HCT116 (cell line): Measurements from ENCODE around the gene SCN4A. TPM values are rescaled to one million over a fixed set of nuclear protein-coding genes. Genes with fewer than 3 reads are reported as not detected.
"Not testable (repeated sequence)": the region's sequence is repeated elsewhere in the genome, so short reads cannot be mapped to it uniquely, and the experiment has no call there.

Experiments
- ATAC-seq: fragments of 200-7000 bp; cut with Tn5 transposase; 2 replicates; pipeline ENCODE4 v1.9.1; 2020; ENCODE audit warnings: mild to moderate bottlenecking, moderate library complexity
- BruUV-seq: library from RNA; stranded (reverse); fragments of 400-500 nt; replicated peaks from 2 replicates; lab custom pipeline; 2021; lab: Mats Ljungman, UMichigan
- CTCF ChIA-PET: fragments of 300-600 bp; sonication (Branson Sonifier 250); formaldehyde crosslinking; loops from one replicate; lab custom pipeline; 2021; ENCODE audit warnings: antibody characterized with exemption; lab: Charles Lee
- POLR2A ChIA-PET: fragments of 300-600, 350-600 bp; sonication (Branson Sonifier 250); formaldehyde crosslinking; loops from one replicate; lab custom pipeline; 2021; ENCODE audit warnings: antibody characterized with exemption; lab: Charles Lee
- RAD21 ChIA-PET, 2 experiments: fragments of 300-600 bp; sonication (Branson Sonifier 250); formaldehyde crosslinking; loops; one replicate each; lab custom pipeline; 2023; ENCODE audit warnings: low total read pairs in 2 of 2; ENCODE audit not compliant: uncharacterized antibody in 2 of 2, unreplicated experiment in 2 of 2, low non-redundant PET in 1 of 2; lab: Charles Lee
- DNase-seq: peaks from one replicate; pipeline ENCODE4 v3.0.0-alpha.2; 2010; ENCODE audit warnings: low read depth, low spot score
- H2AFZ ChIP-seq: fragments of 200-600 bp; shearing (Covaris generic), sonication (generic); 2 replicates; pipeline ENCODE4 v1.6.1; 2017; ENCODE audit warnings: low read depth, mixed run types, mixed read lengths, antibody characterized with exemption, low read length; ENCODE audit not compliant: poor library complexity, severe bottlenecking
- H3K27ac ChIP-seq: 2 replicates; pipeline ENCODE4 v1.5.1; 2012; ENCODE audit warnings: low read depth, low read length
- H3K27me3 ChIP-seq: fragments of 200-600 bp; sonication (generic); 2 replicates; pipeline ENCODE4 v1.6.1; 2016; ENCODE audit warnings: mixed run types, low read length, mixed read lengths; ENCODE audit not compliant: insufficient read depth
- H3K36me3 ChIP-seq, 2 experiments: fragments of 200-500 bp in 1 of 2; fragments of 200-600 bp in 1 of 2; sonication (Bioruptor generic) in 1 of 2; sonication (generic) in 1 of 2; 2 replicates each; pipeline versions ENCODE4 v1.5.1 to v1.6.1; 2014 to 2016; ENCODE audit warnings: low read length in 2 of 2, inconsistent platforms in 1 of 2, mixed read lengths in 1 of 2, mixed run types in 1 of 2; ENCODE audit not compliant: insufficient read depth in 2 of 2, control insufficient read depth in 1 of 2
- H3K4me1 ChIP-seq, 2 experiments: fragments of 200-600 bp in 1 of 2; sonication (generic) in 1 of 2; 2 replicates each; pipeline versions ENCODE4 v1.5.1 to v1.6.1; 2012 to 2017; ENCODE audit warnings: low read length in 2 of 2, inconsistent platforms in 1 of 2, mild to moderate bottlenecking in 1 of 2, mixed read lengths in 1 of 2, mixed run types in 1 of 2, moderate library complexity in 1 of 2; ENCODE audit not compliant: insufficient read depth in 2 of 2, control insufficient read depth in 1 of 2
- H3K4me2 ChIP-seq: fragments of 200-600 bp; sonication (generic); 2 replicates; pipeline ENCODE4 v1.6.1; 2017; ENCODE audit warnings: mixed run types, low read length, mixed read lengths
- H3K4me3 ChIP-seq, 2 experiments: fragments of 200-600 bp in 1 of 2; sonication (generic) in 1 of 2; replicated peaks in 1 of 2; 2 replicates each; pipeline ENCODE4 v1.5.1; 2011 to 2016; ENCODE audit warnings: low read length in 2 of 2, control low read depth in 1 of 2, low read depth in 1 of 2, mild to moderate bottlenecking in 1 of 2, mixed read lengths in 1 of 2, mixed run types in 1 of 2
- H3K79me2 ChIP-seq: fragments of 200-600 bp; sonication (generic); 2 replicates; pipeline ENCODE4 v1.6.1; 2017; ENCODE audit warnings: mild to moderate bottlenecking, mixed run types, low read length, moderate library complexity, mixed read lengths; ENCODE audit not compliant: insufficient read depth
- H3K9ac ChIP-seq: fragments of 200-600 bp; sonication (generic); 2 replicates; pipeline ENCODE4 v1.6.1; 2016; ENCODE audit warnings: low read length, mixed read lengths
- H3K9me2 ChIP-seq: fragments of 200-600 bp; sonication (generic), shearing (Covaris generic); 2 replicates; pipeline ENCODE4 v1.6.1; 2017; ENCODE audit warnings: mixed run types, mild to moderate bottlenecking, moderate library complexity; ENCODE audit not compliant: insufficient read depth
- H3K9me3 ChIP-seq, 2 experiments: fragments of 200-500 bp in 1 of 2; fragments of 200-600 bp in 1 of 2; sonication (Bioruptor generic) in 1 of 2; sonication (generic) in 1 of 2; 2 replicates each; pipeline ENCODE4 v1.6.1; 2014 to 2017; ENCODE audit warnings: low read length in 2 of 2, mixed read lengths in 2 of 2, inconsistent platforms in 1 of 2, low read depth in 1 of 2, mild to moderate bottlenecking in 1 of 2, mixed run types in 1 of 2, moderate library complexity in 1 of 2; ENCODE audit not compliant: control insufficient read depth in 1 of 2, insufficient read depth in 1 of 2
- H4K20me1 ChIP-seq: fragments of 200-600 bp; sonication (generic), shearing (Covaris generic); 2 replicates; pipeline ENCODE4 v1.6.1; 2017; ENCODE audit warnings: mixed run types, mild to moderate bottlenecking, moderate library complexity; ENCODE audit not compliant: insufficient read depth
- CTCF ChIP-seq, 3 experiments: fragments of 200-600 bp in 1 of 3; sonication (generic) in 1 of 3; IDR thresholded peaks in 2 of 3; conservative IDR thresholded peaks in 1 of 3; 2 replicates each; pipeline ENCODE4 v1.5.1; 2012 to 2017; ENCODE audit warnings: low read depth in 2 of 3, low read length in 2 of 3, antibody characterized with exemption in 1 of 3, borderline replicate concordance in 1 of 3, control low read depth in 1 of 3, mild to moderate bottlenecking in 1 of 3, mixed read lengths in 1 of 3, mixed run types in 1 of 3, moderate library complexity in 1 of 3; ENCODE audit not compliant: insufficient read depth in 1 of 3
- RAD21 ChIP-seq: IDR thresholded peaks from 2 replicates; pipeline ENCODE4 v1.6.1; 2012; ENCODE audit warnings: low read depth, mild to moderate bottlenecking
- intact Hi-C: fragments of 100-400 bp; cut with micrococcal nuclease; formaldehyde crosslinking; loops from 2 replicates; pipeline ENCODE4 v1.10.0; 2022
- total RNA-seq: library from RNA; stranded (reverse); gene quantifications from one replicate; pipeline ENCODE4 v1.2.1, GENCODE V29; 2021; ENCODE audit not compliant: unreplicated experiment

Gene SCN4A
- total RNA-seq, 1 experiment from 2014 or later = 2.7 TPM

GRCh38 chr17:63892316-63893037, 80.2 kb downstream of the SCN4A start:
- ChIA-PET CTCF (interaction anchor here (1.1 to 2.0 kb wide), 7 partner anchors 9 to 182 kb away, joined by 3 to 14 read pairs (median 4); partner anchors contain the start of gene GH2), POLR2A (interaction anchor here (1.3 kb wide), 1 partner anchor 253 kb away, joined by 3 read pairs; no protein-coding TSS in a partner anchor)
- H3K36me3 ChIP-seq, DNase-seq, intact Hi-C loops, H3K79me2 ChIP-seq, H4K20me1 ChIP-seq, H3K4me3 ChIP-seq, H3K27ac ChIP-seq, BruUV-seq, H3K9me3 ChIP-seq, H3K27me3 ChIP-seq, H3K9ac ChIP-seq, RAD21 ChIA-PET, H2AFZ ChIP-seq, H3K9me2 ChIP-seq, H3K4me2 ChIP-seq: not testable (repeated sequence)
- TF ChIP-seq RAD21 (peak; percentile 55), CTCF (IDR thresholded peaks at IDR 0.05 in 2 of 3, conservative IDR thresholded peaks at IDR 0.05 in 1 of 3; ENCODE audit: borderline replicate concordance in 1 of 3, insufficient read depth in 1 of 3, low read depth in 2 of 3, low read length in 2 of 3) (peak; percentile 31 to 55 (median 48); a peak in 4 of 6 replicates)
- peaks cover 0 to 11% of the 10 kb centered on the region in 2 experiments; a peak in 1 of 4 replicates for H3K4me1 ChIP-seq
- ATAC-seq = peak; percentile 65

DNA sequence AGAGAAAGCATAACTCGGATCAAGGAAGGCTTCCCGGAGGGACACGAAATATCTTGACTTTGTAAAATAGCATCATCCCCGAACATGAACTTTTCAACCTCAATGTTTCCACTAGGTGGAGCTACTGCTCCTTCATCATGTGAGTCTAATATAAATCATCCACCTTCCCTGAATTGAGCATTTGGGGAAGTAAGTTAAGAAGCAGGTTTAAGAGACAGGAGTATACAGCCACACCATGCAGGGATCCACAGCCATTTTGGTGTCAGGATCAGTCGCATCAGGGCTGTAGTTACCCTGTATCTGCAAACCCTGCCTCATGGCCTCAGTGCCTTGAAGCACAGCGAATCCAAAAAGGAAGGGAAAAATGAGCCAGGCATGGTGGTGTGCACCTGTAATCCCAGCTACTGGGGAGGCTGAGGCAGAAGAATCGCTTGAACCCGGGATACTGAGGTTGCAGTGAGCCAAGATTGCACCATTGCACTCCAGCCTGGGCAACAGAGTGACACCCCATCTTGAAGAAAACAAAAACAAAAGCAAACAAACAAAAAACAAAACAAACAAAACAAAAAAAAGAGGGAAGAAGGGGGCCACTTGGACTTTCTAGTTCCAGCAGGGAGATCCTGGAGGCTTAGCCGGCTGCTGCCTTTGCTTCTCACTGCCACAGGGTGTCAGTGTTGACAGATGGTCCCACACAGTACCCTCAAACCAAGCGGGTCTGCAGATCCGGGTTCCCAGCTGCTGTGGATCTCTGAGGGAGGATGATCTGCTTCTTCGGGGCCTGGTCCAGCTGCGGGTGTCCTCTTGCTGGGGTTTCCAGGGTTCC, 83.5 kb downstream of the SCN4A start:
- POLR2A ChIA-PET, intact Hi-C loops, H3K9me2 ChIP-seq, H3K27me3 ChIP-seq, H3K79me2 ChIP-seq, H3K9ac ChIP-seq, H3K4me3 ChIP-seq, H2AFZ ChIP-seq, RAD21 ChIA-PET, DNase-seq, H4K20me1 ChIP-seq, H3K27ac ChIP-seq, H3K36me3 ChIP-seq, BruUV-seq, H3K9me3 ChIP-seq: not testable (repeated sequence)
- H3K4me1 ChIP-seq = peaks cover 0 to 11% of the 10 kb centered on the region in 2 experiments; a peak in 1 of 4 replicates
- peak overlapping the region; percentile 50 for H3K4me2 ChIP-seq
- CTCF ChIA-PET = interaction anchor here (0.7 to 3.9 kb wide), 17 partner anchors 10 to 530 kb away, joined by 3 to 19 read pairs (median 6); no protein-coding TSS in a partner anchor
- TF ChIP-seq CTCF (IDR thresholded peaks at IDR 0.05 in 2 of 3, conservative IDR thresholded peaks at IDR 0.05 in 1 of 3; ENCODE audit: borderline replicate concordance in 1 of 3, insufficient read depth in 1 of 3, low read depth in 2 of 3, low read length in 2 of 3) = peak; percentile 51 to 72 (median 52); a peak in 5 of 6 replicates
- peak; percentile 36 for TF ChIP-seq RAD21
- peak; percentile 91 for ATAC-seq
